GM19239 (cell line): ENCODE results near the gene CCDC126.

Experiments used
- DNase-seq: peaks from one replicate; pipeline ENCODE4 v3.0.0; 2011; ENCODE audit warnings: low spot score; ENCODE audit not compliant: insufficient read length
- FAIRE-seq: peaks from 2 replicates; lab custom pipeline; 2011; peaks lifted over from hg19 to GRCh38; lab: Jason Lieb, UNC

CCDC126 gene

GRCh38 chr7:23691320-23691719, 94.1 kb downstream of the CCDC126 start:
- FAIRE-seq (no peak), DNase-seq (no peak)

DNA sequence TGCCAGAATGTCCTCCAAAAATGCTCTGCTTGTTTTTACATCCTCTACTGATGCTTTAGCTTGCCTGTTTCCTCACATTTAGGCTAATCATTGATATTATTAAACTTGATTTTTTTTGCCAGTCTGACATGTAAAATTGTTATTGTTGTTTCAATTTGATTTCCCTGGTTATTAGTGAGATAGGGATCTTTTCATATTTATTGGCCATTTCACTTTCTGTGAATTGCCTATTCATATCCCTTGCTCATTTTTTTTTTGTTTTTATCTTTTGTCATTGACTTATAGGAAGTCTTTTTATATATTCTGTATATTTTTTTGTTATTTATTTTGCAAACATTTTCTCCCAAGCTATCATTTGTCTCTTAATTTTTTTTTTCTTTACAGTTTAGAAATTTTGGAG, 96.0 kb downstream of the CCDC126 start:
- FAIRE-seq (no peak), DNase-seq (no peak)
